ENCODE data around the gene QRICH2. TPM values are rescaled to one million over a fixed set of nuclear protein-coding genes. Genes with fewer than 3 reads are reported as not detected.

Gene QRICH2
- total RNA-seq, 1 donor from 2014 or later = 3.8 TPM

DNA sequence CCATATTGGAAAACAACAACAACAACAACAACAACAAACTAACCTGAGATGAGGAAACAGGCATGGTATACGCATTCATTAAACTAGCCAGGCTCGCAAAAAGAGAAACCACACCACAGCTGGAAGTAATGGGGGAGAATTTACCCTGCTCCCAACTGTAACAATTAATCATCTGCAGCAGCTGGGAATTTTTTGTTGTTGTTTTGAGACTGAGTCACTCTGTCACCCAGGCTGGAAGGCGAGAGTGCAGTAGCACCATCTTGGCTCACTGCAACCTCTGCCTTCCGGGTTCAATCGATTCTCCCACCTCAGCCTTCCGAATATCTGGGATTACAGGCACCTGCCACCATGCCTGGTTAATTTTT is 29.3 kb upstream of the QRICH2 start:
- Mint-ChIP-seq H3K4me3 (ENCODE audit: unreplicated experiment) (no peak overlapping the region), H3K36me3 (ENCODE audit: low read depth, unreplicated experiment) (peaks cover 6% of the 10 kb centered on the region), H3K4me1 (ENCODE audit: low read depth, unreplicated experiment) (peaks cover 9% of the 10 kb centered on the region), H3K27me3 (ENCODE audit: low read depth, unreplicated experiment) (no peaks in the 10 kb centered on the region), H3K9me3 (ENCODE audit: unreplicated experiment) (no peaks in the 10 kb centered on the region), H3K27ac (ENCODE audit: unreplicated experiment) (peak overlapping the region; percentile 1)
- Histone ChIP-seq H2AFZ (ENCODE audit: low read depth, low read length) (no peak overlapping the region), H3K9ac (ENCODE audit: low read length) (no peak overlapping the region), H3K27ac (ENCODE audit: low read depth, low read length) (no peak overlapping the region), H3K27me3 (ENCODE audit: insufficient read depth, low read length) (no peaks in the 10 kb centered on the region), H3K36me3 (ENCODE audit: insufficient read depth, low read length) (peaks cover 14% of the 10 kb centered on the region), H3K9me3 (ENCODE audit: insufficient read depth, low read depth, low read length) (no peaks in the 10 kb centered on the region), H3K4me1 (ENCODE audit: insufficient read depth, low read length) (no peaks in the 10 kb centered on the region), H3K79me2 (ENCODE audit: insufficient read depth, low read length) (peaks cover 52% of the 10 kb centered on the region), H4K20me1 (ENCODE audit: insufficient read depth, low read length) (peaks cover 40% of the 10 kb centered on the region), H3K4me2 (ENCODE audit: low read length) (peak overlapping the region; percentile 23), H3K4me3 (ENCODE audit: insufficient read depth, low read depth, low read length) (no peak overlapping the region)
- TF ChIP-seq, protein P1, sequence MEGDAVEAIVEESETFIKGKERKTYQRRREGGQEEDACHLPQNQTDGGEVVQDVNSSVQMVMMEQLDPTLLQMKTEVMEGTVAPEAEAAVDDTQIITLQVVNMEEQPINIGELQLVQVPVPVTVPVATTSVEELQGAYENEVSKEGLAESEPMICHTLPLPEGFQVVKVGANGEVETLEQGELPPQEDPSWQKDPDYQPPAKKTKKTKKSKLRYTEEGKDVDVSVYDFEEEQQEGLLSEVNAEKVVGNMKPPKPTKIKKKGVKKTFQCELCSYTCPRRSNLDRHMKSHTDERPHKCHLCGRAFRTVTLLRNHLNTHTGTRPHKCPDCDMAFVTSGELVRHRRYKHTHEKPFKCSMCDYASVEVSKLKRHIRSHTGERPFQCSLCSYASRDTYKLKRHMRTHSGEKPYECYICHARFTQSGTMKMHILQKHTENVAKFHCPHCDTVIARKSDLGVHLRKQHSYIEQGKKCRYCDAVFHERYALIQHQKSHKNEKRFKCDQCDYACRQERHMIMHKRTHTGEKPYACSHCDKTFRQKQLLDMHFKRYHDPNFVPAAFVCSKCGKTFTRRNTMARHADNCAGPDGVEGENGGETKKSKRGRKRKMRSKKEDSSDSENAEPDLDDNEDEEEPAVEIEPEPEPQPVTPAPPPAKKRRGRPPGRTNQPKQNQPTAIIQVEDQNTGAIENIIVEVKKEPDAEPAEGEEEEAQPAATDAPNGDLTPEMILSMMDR (IDR thresholded peaks at IDR 0.05; ENCODE audit: insufficient read depth, low read depth, low read length) = no peak
- no peak for TF ChIP-seq EZH2 (IDR thresholded peaks at IDR 0.05; ENCODE audit: insufficient read depth, low read length)
- DNase-seq (ENCODE audit: low read depth) (peak; percentile 39), FAIRE-seq (no peak)

DNA sequence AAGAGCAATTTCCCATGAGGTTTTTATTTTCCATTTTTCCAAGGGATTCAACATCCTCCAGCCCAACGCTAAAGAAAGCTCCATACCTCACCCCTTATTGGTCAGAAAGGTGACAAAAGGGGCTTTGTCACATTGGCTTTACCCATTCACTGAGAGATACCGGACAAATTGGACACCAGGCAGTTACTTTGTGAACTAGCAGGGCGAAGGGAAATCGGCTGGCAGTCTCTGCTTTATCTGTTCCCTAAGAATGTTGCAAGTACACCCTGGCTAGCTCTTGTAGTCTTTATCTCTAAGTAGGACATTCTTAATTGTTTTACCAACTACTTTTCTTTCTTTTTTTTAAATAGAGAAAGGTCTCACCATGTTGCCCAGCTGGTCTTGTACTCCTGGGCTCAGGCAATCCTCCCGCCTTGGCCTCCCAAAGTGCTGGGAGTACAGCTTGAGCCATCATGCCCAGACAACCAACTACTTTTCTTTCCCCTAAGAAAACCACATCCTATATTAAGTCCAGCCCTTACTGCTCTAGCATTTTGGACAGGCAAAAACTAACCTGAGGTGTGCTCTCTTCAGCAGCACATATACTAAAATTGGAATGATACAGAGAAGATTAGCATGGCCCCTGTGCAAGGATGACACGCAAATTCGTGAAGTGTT is 28.8 kb upstream of the QRICH2 start:
- H3K9me3 ChIP-seq (ENCODE audit: insufficient read depth, low read depth, low read length) = no peaks in the 10 kb centered on the region
- Mint-ChIP-seq H3K27me3 (ENCODE audit: low read depth, unreplicated experiment) (no peaks in the 10 kb centered on the region), H3K27ac (ENCODE audit: unreplicated experiment) (peak overlapping the region; percentile 1), H3K4me3 (ENCODE audit: unreplicated experiment) (no peak overlapping the region), H3K36me3 (ENCODE audit: low read depth, unreplicated experiment) (peaks cover 6% of the 10 kb centered on the region), H3K4me1 (ENCODE audit: low read depth, unreplicated experiment) (peaks cover 9% of the 10 kb centered on the region), H3K9me3 (ENCODE audit: unreplicated experiment) (no peaks in the 10 kb centered on the region)
- H3K79me2 ChIP-seq (ENCODE audit: insufficient read depth, low read length) = peaks cover 57% of the 10 kb centered on the region
- peaks cover 43% of the 10 kb centered on the region for H4K20me1 ChIP-seq (ENCODE audit: insufficient read depth, low read length)
- H3K27me3 ChIP-seq (ENCODE audit: insufficient read depth, low read length) = no peaks in the 10 kb centered on the region
- FAIRE-seq (no peak), DNase-seq (ENCODE audit: low read depth) (no peak)
- H3K27ac ChIP-seq (ENCODE audit: low read depth, low read length) = no peak overlapping the region
- no peak overlapping the region for H2AFZ ChIP-seq (ENCODE audit: low read depth, low read length)
- H3K4me3 ChIP-seq (ENCODE audit: insufficient read depth, low read depth, low read length) = no peak overlapping the region
- no peaks in the 10 kb centered on the region for H3K4me1 ChIP-seq (ENCODE audit: insufficient read depth, low read length)
- H3K4me2 ChIP-seq (ENCODE audit: low read length) = peak overlapping the region; percentile 23
- TF ChIP-seq, protein P1 (IDR thresholded peaks at IDR 0.05; ENCODE audit: insufficient read depth, low read depth, low read length) = no peak
- TF ChIP-seq EZH2 (IDR thresholded peaks at IDR 0.05; ENCODE audit: insufficient read depth, low read length) = no peak
- peaks cover 11% of the 10 kb centered on the region for H3K36me3 ChIP-seq (ENCODE audit: insufficient read depth, low read length)
- no peak overlapping the region for H3K9ac ChIP-seq (ENCODE audit: low read length)

DNA sequence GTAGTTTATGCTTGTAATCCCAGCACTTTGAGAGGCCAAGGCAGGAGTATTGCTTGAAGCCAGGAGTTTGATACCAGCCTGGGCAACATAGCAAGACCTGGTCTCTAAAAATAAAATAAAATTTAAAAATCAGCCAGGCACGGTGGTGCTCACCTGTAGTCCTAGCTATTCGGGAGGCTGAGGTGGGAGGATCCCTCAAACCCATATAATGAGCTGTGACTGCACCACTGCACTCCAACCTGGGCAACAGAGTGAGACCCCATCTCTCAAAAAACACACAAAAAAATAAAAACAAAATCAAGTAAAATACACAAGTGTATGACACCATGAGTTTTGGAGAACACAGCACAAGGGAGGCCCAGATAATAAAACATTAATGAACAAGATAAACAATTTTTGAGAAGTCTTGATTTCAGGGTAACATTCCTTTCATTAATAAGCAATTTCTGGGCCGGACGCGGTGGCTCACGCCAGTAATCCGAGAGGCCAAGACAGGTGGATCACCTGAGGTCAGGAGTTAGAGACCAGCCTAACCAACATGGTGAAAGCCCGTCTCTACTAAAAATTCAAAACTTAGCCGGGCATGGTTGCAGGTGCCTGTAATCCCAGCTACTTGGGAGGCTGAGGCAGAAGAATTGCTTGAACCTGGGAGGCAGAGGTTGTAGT is 27.8 kb upstream of the QRICH2 start:
- Mint-ChIP-seq H3K36me3 (ENCODE audit: low read depth, unreplicated experiment) (peaks cover 9% of the 10 kb centered on the region), H3K4me1 (ENCODE audit: low read depth, unreplicated experiment) (peaks cover 9% of the 10 kb centered on the region), H3K4me3 (ENCODE audit: unreplicated experiment) (no peak overlapping the region), H3K27me3 (ENCODE audit: low read depth, unreplicated experiment) (no peaks in the 10 kb centered on the region), H3K9me3 (ENCODE audit: unreplicated experiment) (no peaks in the 10 kb centered on the region), H3K27ac (ENCODE audit: unreplicated experiment) (no peak overlapping the region)
- no peak overlapping the region for H3K4me3 ChIP-seq (ENCODE audit: insufficient read depth, low read depth, low read length)
- DNase-seq (ENCODE audit: low read depth) (no peak), FAIRE-seq (no peak)
- no peak for TF ChIP-seq EZH2 (IDR thresholded peaks at IDR 0.05; ENCODE audit: insufficient read depth, low read length)
- TF ChIP-seq, protein P1 (IDR thresholded peaks at IDR 0.05; ENCODE audit: insufficient read depth, low read depth, low read length) = no peak
- peaks cover 43% of the 10 kb centered on the region for H4K20me1 ChIP-seq (ENCODE audit: insufficient read depth, low read length)
- no peak overlapping the region for H3K9ac ChIP-seq (ENCODE audit: low read length)
- H3K4me2 ChIP-seq (ENCODE audit: low read length) = no peak overlapping the region
- no peak overlapping the region for H3K27ac ChIP-seq (ENCODE audit: low read depth, low read length)
- peaks cover 56% of the 10 kb centered on the region for H3K79me2 ChIP-seq (ENCODE audit: insufficient read depth, low read length)
- no peak overlapping the region for H2AFZ ChIP-seq (ENCODE audit: low read depth, low read length)
- H3K36me3 ChIP-seq (ENCODE audit: insufficient read depth, low read length) = peaks cover 12% of the 10 kb centered on the region
- no peaks in the 10 kb centered on the region for H3K4me1 ChIP-seq (ENCODE audit: insufficient read depth, low read length)
- H3K9me3 ChIP-seq (ENCODE audit: insufficient read depth, low read depth, low read length) = no peaks in the 10 kb centered on the region
- H3K27me3 ChIP-seq (ENCODE audit: insufficient read depth, low read length) = no peaks in the 10 kb centered on the region

Measured in astrocyte (in vitro differentiated cells and primary cell).